Fibroblast of lung (primary cell): ENCODE data around the gene CHRNA1. TPM values are rescaled to one million over a fixed set of nuclear protein-coding genes. Genes with fewer than 3 reads are reported as not detected.

Experiments
- DNase-seq, 2 donors: peaks; one replicate each; pipeline versions ENCODE4 v3.0.0 to v3.0.0-alpha.2; 2010; ENCODE audit warnings: low read depth in 2 of 2
- H2AFZ ChIP-seq: 2 replicates; pipeline ENCODE4 v1.5.1; 2012; ENCODE audit warnings: low read length, control low read depth, inconsistent platforms
- H3K27ac ChIP-seq: 2 replicates; pipeline ENCODE4 v1.5.1; 2011; ENCODE audit warnings: low read length, control low read depth; ENCODE audit not compliant: insufficient read depth
- H3K27me3 ChIP-seq: 2 replicates; pipeline ENCODE4 v1.5.1; 2011; ENCODE audit warnings: mild to moderate bottlenecking, low read length; ENCODE audit not compliant: control insufficient read depth, insufficient read depth
- H3K36me3 ChIP-seq: 2 replicates; pipeline ENCODE4 v1.5.1; 2011; ENCODE audit warnings: low read length; ENCODE audit not compliant: control insufficient read depth, insufficient read depth
- H3K4me1 ChIP-seq: 2 replicates; pipeline ENCODE4 v1.5.1; 2011; ENCODE audit warnings: low read length; ENCODE audit not compliant: control insufficient read depth, insufficient read depth; ENCODE audit errors: extremely low read depth
- H3K4me2 ChIP-seq: 2 replicates; pipeline ENCODE4 v1.5.1; 2011; ENCODE audit warnings: low read length, control low read depth; ENCODE audit not compliant: insufficient read depth; ENCODE audit errors: extremely low read depth
- H3K4me3 ChIP-seq, 4 experiments: fragments of 200-600 bp in 1 of 4; sonication (generic) in 1 of 4; replicated peaks in 1 of 4; 2 replicates each; pipeline ENCODE4 v1.5.1; 2011 to 2016; ENCODE audit warnings: low read length in 4 of 4, low read depth in 3 of 4, mild to moderate bottlenecking in 3 of 4, control low read depth in 2 of 4, inconsistent platforms in 1 of 4, mixed read lengths in 1 of 4; ENCODE audit not compliant: insufficient read depth in 1 of 4; ENCODE audit errors: control extremely low read depth in 1 of 4
- H3K79me2 ChIP-seq: 2 replicates; pipeline ENCODE4 v1.5.1; 2012; ENCODE audit warnings: mild to moderate bottlenecking, low read length, inconsistent platforms; ENCODE audit not compliant: control insufficient read depth, insufficient read depth
- H3K9ac ChIP-seq: 2 replicates; pipeline ENCODE4 v1.5.1; 2011; ENCODE audit warnings: mild to moderate bottlenecking, low read length, control low read depth; ENCODE audit not compliant: insufficient read depth
- H3K9me3 ChIP-seq: 2 replicates; pipeline ENCODE4 v1.5.1; 2012; ENCODE audit warnings: low read depth, low read length; ENCODE audit not compliant: control insufficient read depth, insufficient read depth
- H4K20me1 ChIP-seq: 2 replicates; pipeline ENCODE4 v1.5.1; 2011; ENCODE audit warnings: low read length; ENCODE audit not compliant: control insufficient read depth, insufficient read depth; ENCODE audit errors: extremely low read depth
- CTCF ChIP-seq, 2 donors: IDR thresholded peaks in 1 of 2; conservative IDR thresholded peaks in 1 of 2; 1 replicate in 1 of 2; 2 replicates in 1 of 2; pipeline ENCODE4 v1.5.1; 2011 to 2012; ENCODE audit warnings: low read length in 2 of 2, control low read depth in 1 of 2, inconsistent platforms in 1 of 2, low read depth in 1 of 2, mild to moderate bottlenecking in 1 of 2
- EZH2 ChIP-seq: IDR thresholded peaks from 2 replicates; pipeline ENCODE4 v1.5.1; 2012; ENCODE audit warnings: low read length, control low read depth, mild to moderate bottlenecking; ENCODE audit errors: missing control alignments
- polyA plus RNA-seq, 2 donors: library from polyadenylated mRNA; depleted of rRNA in 1 of 2; stranded (reverse) in 1 of 2; unstranded in 1 of 2; fragments of >200 nt; gene quantifications; 2 replicates each; pipeline ENCODE4 v1.2.1, GENCODE V29; 2011 to 2012; ENCODE audit warnings: missing spikeins in 1 of 2
- total RNA-seq: library from RNA; depleted of rRNA; stranded (reverse); fragments of >200 nt; gene quantifications from 2 replicates; pipeline ENCODE4 v1.2.1, GENCODE V29; 2014

Gene CHRNA1
- total and polyA plus RNA-seq, 2 donors (not counting 1 experiment from before 2014, with no cell fraction given), result 0.33 to 1.1 TPM

GRCh38 chr2:174794851-174795374 lies 30.6 kb upstream of the CHRNA1 start:
- Histone ChIP-seq H3K79me2 (no peaks in the 10 kb centered on the region), H3K27me3 (no peaks in the 10 kb centered on the region), H4K20me1 (no peaks in the 10 kb centered on the region), H3K9me3 (no peaks in the 10 kb centered on the region), H3K4me3 (no peak overlapping the region), H3K4me1 (peaks cover 23% of the 10 kb centered on the region), H2AFZ (no peak overlapping the region), H3K9ac (no peak overlapping the region), H3K27ac (peak overlapping the region; percentile 34), H3K4me2 (no peak overlapping the region), H3K36me3 (peaks cover 4% of the 10 kb centered on the region)
- DNase-seq, result peak; percentile 40 to 77
- TF ChIP-seq EZH2 (no peak), CTCF (conservative IDR thresholded peaks at IDR 0.05 in 1 of 2, IDR thresholded peaks at IDR 0.05 in 1 of 2; ENCODE audit: low read depth in 1 of 2, low read length in 2 of 2) (no peak)

GRCh38 chr2:174792309-174793025 lies 28.2 kb upstream of the CHRNA1 start:
- H3K27ac ChIP-seq, result no peak overlapping the region

More at GRCh38 chr2:174792309-174793025, 28.2 kb upstream of the CHRNA1 start:
- Histone ChIP-seq H2AFZ (no peak overlapping the region), H3K9me3 (no peaks in the 10 kb centered on the region), H3K36me3 (no peaks in the 10 kb centered on the region), H3K4me2 (no peak overlapping the region), H3K79me2 (no peaks in the 10 kb centered on the region), H4K20me1 (no peaks in the 10 kb centered on the region), H3K4me3 (no peak overlapping the region), H3K4me1 (peaks cover 21% of the 10 kb centered on the region), H3K27me3 (no peaks in the 10 kb centered on the region), H3K9ac (no peak overlapping the region)
- TF ChIP-seq EZH2 (no peak), CTCF (conservative IDR thresholded peaks at IDR 0.05 in 1 of 2, IDR thresholded peaks at IDR 0.05 in 1 of 2; ENCODE audit: low read depth in 1 of 2, low read length in 2 of 2) (no peak)
- DNase-seq, result no peak
